Activated CD4-positive, alpha-beta T cell treated with anti-CD3 and anti-CD28 coated beads, Interleukin-10, Interleukin-2, amounts not matched to agents 100 ng/mL and 50 ng/mL, durations not matched to agents 16 hours and 8 hours (primary cell): Measurements from ENCODE around the gene MCL1.
"Not testable (repeated sequence)": the region's sequence is repeated elsewhere in the genome, so short reads cannot be mapped to it uniquely, and the experiment has no call there.

Source experiments
- DNase-seq: peaks from one replicate; pipeline ENCODE4 v3.0.0-alpha.2; 2020

MCL1 gene

GRCh38 chr1:150601540-150601939, 22.1 kb upstream of the MCL1 start:
- DNase-seq, result no peak

DNA sequence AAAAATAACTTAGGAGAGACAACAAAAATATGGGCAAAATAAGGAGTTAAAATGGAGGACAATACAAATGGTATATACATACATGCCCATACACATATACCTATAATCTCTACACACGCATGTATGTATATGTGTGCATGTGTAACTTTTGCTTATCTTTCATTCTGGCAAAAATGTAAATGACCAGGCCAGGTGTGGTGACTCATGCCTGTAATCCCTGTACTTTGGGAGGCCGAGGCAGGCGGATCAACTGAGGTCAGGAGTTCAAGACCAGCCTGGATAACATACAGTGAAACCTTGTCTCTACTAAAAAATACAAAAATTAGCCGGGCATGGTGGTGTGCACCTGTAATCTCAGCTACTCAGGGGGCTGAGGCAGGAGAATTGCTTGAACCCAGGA, 18.9 kb upstream of the MCL1 start:
- not testable (repeated sequence) for DNase-seq

DNA sequence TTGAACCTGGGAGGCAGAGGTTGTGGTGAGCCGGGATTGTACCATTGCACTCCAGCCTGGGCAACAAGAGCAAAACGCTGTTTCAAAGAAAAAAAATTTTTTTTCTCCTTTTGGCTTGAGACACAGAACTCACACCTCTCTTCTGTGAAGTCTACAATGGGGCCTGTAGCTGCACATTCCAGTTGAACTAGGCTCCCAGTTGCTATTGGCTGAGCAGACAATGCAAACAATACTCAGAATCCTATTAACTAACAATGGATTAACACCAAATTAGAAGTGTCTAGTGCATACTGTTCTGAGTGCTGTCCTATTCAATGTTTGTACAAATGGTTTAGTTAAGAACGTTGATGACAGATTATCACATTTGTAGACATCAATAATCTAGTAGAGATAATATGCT, 17.6 kb upstream of the MCL1 start:
- DNase-seq, result no peak

- no peak for DNase-seq
Measured at GRCh38 chr1:150596095-150596892, 16.9 kb upstream of the MCL1 start.

- no peak for DNase-seq
Measured at GRCh38 chr1:150582371-150582770, 3.0 kb upstream of the MCL1 start.

- DNase-seq, result not testable (repeated sequence)
Measured at GRCh38 chr1:150581962-150582361, 2.6 kb upstream of the MCL1 start.

- DNase-seq, result not testable (repeated sequence)
Measured at GRCh38 chr1:150581437-150581836, 2.0 kb upstream of the MCL1 start.

GRCh38 chr1:150580966-150581365, 1.6 kb upstream of the MCL1 start:
- DNase-seq, result not testable (repeated sequence)

DNA sequence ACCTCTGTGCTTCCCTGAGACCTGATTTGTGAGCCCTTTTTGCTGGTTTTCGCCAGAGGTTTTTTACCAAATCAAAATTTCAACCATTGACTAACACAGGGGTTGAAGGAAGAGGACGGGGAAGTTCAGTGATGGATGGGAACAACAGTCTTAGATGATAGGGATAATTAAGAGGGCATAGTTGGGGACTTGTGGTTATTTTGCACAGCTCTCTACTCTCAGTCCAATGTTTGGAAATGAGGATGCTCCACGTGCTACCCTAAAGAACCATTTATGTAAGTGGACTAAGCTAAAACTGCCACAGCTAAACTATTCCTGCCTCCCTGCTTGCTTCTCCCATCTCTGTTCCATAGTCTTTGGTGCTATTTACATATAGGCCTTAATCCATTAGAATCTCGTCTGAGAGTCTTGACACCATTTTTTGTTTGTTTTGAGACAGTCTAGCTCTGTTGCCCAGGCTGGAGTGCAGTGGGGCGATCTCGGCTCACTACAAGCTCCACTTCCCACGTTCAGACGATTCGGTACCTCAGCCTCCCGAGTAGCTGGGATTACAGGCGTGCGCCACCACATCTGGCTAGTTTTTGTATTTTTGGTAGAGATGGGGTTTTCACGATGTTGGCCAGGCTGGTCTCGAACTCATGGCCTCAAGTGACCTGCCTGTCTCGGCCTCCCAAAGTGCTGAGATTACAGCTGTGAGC, 684 bp upstream of the MCL1 start:
- no peak for DNase-seq

DNA sequence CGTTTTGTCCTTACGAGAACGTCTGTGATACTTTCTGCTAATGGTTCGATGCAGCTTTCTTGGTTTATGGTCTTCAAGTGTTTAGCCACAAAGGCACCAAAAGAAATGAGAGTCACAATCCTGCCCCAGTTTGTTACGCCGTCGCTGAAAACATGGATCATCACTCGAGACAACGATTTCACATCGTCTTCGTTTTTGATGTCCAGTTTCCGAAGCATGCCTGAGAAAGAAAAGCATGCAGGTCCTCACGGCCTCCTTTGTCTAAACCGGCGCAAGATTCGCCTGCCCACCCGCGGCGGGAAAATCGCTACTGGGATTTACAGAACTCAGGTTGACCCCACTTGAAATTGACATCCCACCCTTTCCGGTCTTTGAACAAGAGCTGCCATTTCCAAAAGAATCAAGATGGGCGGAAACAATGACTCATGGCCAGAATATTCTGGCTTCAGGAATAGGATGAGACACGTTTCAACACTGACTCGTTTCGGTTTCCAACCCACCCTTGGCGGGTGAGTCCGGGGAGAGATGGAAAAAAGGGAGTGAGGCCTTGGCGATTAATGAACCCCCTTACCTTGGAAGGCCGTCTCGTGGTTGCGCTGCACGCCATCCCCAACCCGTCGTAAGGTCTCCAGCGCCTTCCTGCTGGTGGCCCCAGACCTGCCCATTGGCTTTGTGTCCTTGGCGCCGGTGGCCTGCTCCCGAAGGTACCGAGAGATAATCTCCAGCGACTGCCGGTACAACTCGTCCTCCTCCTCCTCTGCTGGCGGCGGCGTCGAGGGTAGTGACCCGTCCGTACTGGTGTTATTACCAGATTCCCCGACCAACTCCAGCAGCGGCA, 919 bp downstream of the MCL1 start:
- DNase-seq, result peak; percentile 70

DNA sequence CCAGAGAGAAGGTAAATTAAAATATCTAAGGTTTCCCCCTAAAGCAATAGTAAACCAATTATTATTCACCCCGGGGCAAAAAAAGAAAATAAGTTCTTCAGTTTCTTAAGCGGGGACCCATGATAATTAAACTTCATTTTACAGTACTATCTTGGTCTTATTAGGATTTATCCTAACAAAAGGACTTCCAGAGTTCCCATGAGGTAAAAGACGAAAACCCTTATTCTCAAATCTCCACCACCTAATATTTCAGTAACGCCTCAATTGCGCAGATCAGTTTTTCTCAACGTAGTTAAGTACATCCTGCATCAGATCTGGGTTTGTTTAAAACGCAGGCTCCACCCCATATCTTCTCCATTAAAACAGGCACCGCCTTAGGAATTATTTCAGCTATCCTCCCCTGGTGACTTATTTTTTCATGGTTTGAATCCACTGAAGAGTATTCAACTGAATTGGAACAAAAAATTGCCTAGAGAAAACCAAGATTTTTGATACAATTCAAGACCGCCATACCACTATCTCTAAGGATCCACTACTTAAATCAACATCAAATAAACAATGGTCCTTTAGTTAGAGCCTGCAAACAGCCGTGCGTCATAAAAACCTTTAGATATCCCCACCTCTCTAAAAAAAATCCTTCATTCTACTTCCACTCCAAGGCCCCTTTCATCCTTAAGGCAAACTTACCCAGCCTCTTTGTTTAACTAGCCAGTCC, 1.7 kb downstream of the MCL1 start:
- DNase-seq, result peak; percentile 38

DNA sequence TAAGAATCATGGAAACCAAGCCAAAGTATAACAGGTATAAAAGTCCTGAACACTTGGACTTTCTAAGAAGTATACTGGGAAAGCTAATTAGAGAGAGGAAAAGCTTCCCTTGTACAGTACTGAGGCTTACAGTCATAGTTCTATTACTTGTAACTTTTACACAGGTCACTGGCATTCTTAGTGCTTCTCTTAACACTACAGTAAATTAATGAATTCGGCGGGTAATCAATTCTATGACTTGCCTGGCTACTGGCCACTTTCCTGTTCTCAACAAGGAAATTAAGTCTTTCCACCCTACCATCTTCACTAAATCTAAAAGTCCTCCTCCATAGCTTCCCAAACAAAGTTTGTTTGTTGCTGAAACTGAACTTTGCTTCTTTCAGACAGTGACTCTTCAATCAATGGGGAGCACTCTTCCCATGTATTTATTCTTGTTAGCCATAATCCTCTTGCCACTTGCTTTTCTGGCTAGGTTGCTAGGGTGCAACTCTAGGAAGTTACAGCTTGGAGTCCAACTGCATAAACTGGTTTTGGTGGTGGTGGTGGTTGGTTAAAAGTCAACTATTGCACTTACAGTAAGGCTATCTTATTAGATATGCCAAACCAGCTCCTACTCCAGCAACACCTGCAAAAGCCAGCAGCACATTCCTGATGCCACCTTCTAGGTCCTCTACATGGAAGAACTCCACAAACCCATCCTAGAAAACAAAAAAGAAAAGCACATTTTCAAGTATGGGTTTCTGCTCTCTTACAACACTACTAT, 2.4 kb downstream of the MCL1 start:
- no peak for DNase-seq

DNA sequence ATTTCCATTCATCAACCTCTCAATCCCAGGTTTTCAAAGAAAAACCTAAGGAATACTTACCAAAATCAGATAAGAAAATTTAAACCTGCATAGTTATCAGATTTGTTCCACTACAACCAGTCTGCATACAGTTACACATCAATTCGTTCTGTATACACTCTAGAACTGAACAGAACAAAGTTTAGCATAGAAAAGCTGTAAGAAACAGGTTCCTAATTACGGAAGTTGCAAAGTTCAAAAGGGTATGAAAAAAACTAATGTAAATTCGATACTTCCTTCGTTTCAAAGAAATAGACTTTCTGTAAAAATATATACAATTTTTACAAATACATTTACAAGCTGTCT, 3.1 kb downstream of the MCL1 start:
- DNase-seq, result no peak

DNA sequence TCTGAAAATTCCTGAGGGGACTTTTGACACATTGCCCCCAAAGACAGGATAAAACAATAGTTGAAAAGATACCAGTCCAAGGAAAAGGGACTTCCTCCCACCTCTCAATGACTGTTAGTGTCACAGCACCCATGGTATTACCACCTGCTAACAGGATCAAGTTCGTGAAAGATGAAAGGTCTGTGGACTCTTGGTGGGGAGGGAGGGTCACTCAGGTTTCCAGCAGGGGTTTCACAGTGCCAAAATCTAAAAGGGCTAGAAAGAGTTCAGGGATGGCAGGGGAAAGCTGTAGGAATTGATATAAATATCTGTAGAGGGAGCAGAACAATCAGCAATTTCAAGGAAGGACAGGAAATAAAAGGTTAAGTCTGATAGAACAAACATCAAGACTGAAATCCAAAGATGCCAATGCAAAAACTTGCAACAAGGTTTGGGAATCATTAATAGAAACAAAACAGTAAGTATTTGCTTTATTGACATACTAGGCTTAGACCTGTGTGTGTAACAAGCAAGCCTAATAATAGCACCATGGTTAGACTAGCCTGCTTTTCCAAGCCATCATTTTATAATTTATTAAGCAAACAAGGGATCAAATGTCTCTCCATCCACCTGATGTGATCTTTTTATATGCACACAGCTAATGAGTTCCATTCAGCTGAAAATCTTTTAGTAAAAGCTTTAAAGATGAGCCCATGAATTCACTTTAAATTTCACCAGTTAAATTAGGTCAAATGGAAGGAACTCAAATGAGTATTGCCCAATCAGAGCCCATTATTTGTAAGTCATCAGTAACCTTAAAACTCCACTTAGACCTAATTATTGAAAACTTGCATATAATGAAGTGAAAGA, 3.7 kb downstream of the MCL1 start:
- no peak for DNase-seq

DNA sequence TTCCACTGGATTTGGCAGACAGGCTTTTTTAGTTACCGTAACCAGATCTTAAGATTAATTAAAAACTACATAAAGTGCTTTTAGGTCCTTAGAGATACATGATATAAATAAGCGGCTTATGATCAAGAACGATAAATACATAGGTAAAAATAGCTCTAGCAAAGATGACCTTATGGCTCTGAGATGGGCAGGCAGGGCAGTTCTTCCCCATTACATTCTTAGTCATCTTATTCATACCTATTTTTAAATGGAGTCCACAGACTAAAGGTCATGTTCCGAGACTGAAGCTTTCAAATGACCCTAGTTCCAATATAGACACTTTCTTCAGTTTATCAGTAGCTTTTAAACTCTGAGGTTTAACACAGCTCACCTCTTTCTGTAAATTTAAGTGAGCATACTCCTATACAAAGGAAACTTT, 4.3 kb downstream of the MCL1 start:
- no peak for DNase-seq

DNA sequence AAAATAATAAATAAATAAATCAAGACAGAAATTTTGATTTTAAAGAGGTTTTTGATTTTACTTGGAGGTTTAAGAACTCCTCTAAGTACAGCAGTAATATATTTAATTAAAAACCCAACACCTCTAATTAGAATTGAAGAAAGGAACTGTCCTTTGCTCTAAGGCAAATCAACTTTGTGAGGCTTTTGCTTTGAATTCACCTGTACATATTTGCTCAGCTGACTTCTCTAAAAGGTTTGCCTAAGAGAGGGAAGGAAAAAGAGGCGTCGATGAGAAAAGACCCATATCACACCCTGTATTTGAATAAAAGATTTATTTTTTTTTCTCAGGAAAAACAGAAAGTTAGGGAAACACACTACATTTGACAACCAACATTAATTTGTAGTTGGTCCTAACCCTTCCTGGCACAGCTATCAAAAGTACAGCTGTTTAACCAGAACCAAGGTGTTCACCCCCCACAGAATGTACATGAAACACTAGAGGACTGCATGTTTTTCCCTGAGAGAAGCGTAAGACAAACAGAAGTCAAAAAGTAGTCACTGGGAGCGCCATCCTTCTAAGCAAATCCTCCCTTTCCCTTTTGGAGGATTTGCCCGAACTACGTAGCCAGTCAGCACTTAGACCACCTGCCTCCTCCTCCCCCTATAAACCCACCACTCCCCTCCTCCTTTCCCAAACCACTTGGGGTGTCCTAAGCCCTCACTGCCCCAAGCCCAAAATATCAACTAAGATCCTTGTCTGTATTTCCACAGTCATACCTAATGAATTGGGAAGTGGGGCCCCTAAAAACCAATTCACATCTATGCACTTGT, 4.9 kb downstream of the MCL1 start:
- no peak for DNase-seq

- DNase-seq, result peak; percentile 49
Measured at GRCh38 chr1:150573648-150574071, 5.8 kb downstream of the MCL1 start.

- DNase-seq, result no peak
Measured at GRCh38 chr1:150572918-150573647, 6.3 kb downstream of the MCL1 start.

DNA sequence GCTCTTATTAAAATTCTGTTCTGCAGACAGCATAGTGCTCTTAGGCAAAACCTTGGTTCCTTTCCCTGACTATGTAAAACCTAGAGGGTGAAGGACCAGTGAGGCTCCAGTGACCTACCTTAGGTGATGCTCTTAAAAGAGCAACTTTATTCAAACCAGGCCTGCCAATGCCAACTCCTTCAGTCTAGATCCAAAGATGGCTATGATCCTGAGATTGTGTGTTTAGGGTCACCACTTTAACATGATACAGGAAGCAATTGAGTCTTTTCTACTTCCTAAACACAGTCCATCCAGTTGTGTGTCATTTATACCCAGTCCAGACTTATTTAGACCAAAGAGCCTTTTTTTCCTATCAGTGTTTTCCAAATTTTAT, 10.8 kb downstream of the MCL1 start:
- no peak for DNase-seq
